Stimulated activated CD8-positive, alpha-beta memory T cell treated with anti-CD3 and anti-CD28 coated beads, Interleukin-12 subunit alpha, Interleukin-12 subunit beta, amount 100 ng/mL, for 24 hours (primary cell): ENCODE results near the gene PRKN.

Experiments used
- DNase-seq: peaks from one replicate; pipeline ENCODE4 v3.0.0-alpha.2; 2020; ENCODE audit errors: extremely low read depth

PRKN gene

GRCh38 chr6:162618448-162619002, 109.0 kb downstream of the PRKN start:
- no peak for DNase-seq

GRCh38 chr6:162615016-162615705, 112.4 kb downstream of the PRKN start:
- no peak for DNase-seq

- no peak for DNase-seq
Observed at GRCh38 chr6:162613310-162613709, 114.3 kb downstream of the PRKN start.

- DNase-seq, result no peak
Observed at GRCh38 chr6:162612613-162613012, 115.0 kb downstream of the PRKN start.

- DNase-seq, result no peak
Observed at GRCh38 chr6:162610351-162610750, 117.2 kb downstream of the PRKN start.

- DNase-seq, result no peak
Observed at GRCh38 chr6:162605881-162606280, 121.7 kb downstream of the PRKN start.

GRCh38 chr6:162603231-162604015, 124.1 kb downstream of the PRKN start:
- no peak for DNase-seq

GRCh38 chr6:162602759-162603158, 124.8 kb downstream of the PRKN start:
- no peak for DNase-seq

GRCh38 chr6:162596676-162597075, 130.9 kb downstream of the PRKN start:
- DNase-seq, result no peak

- DNase-seq, result no peak
Observed at GRCh38 chr6:162591517-162591916, 136.0 kb downstream of the PRKN start.

GRCh38 chr6:162581988-162582780, 145.4 kb downstream of the PRKN start:
- no peak for DNase-seq

- DNase-seq, result no peak
Observed at GRCh38 chr6:162580619-162581018, 146.9 kb downstream of the PRKN start.

- no peak for DNase-seq
Observed at GRCh38 chr6:162576016-162576415, 151.6 kb downstream of the PRKN start.

- no peak for DNase-seq
Observed at GRCh38 chr6:162572240-162572639, 155.3 kb downstream of the PRKN start.

- no peak for DNase-seq
Observed at GRCh38 chr6:162568266-162568665, 159.3 kb downstream of the PRKN start.

GRCh38 chr6:162562041-162562440, 165.5 kb downstream of the PRKN start:
- no peak for DNase-seq

GRCh38 chr6:162560891-162561290, 166.7 kb downstream of the PRKN start:
- no peak for DNase-seq

GRCh38 chr6:162554531-162554930, 173.0 kb downstream of the PRKN start:
- DNase-seq, result no peak

- DNase-seq, result no peak
Observed at GRCh38 chr6:162546905-162547304, 180.7 kb downstream of the PRKN start.

GRCh38 chr6:162543221-162543620, 184.3 kb downstream of the PRKN start:
- no peak for DNase-seq

GRCh38 chr6:162541019-162541601, 186.5 kb downstream of the PRKN start:
- DNase-seq, result no peak

- no peak for DNase-seq
Observed at GRCh38 chr6:162539321-162539720, 188.2 kb downstream of the PRKN start.
